Astrocyte of the spinal cord (primary cell): Measurements from ENCODE around the gene BCL10.

Source experiments
- DNase-seq: peaks from one replicate; pipeline ENCODE4 v3.0.0; 2011; ENCODE audit warnings: low read depth, low spot score
- H3K4me3 ChIP-seq: 2 replicates; pipeline ENCODE4 v1.5.1; 2011; ENCODE audit warnings: low read depth, mild to moderate bottlenecking, low read length, moderate library complexity
- in situ Hi-C: cut with HindIII; loops from 2 replicates; pipeline ENCODE4 v1.10.0; 2017; ENCODE audit warnings: low sequenced_read_pairs
- TF ChIP-seq, protein P1 (sequence below): IDR thresholded peaks from 2 replicates; pipeline ENCODE4 v1.5.1; 2012; ENCODE audit warnings: low read depth, mild to moderate bottlenecking, low read length, inconsistent platforms

Gene BCL10

DNA sequence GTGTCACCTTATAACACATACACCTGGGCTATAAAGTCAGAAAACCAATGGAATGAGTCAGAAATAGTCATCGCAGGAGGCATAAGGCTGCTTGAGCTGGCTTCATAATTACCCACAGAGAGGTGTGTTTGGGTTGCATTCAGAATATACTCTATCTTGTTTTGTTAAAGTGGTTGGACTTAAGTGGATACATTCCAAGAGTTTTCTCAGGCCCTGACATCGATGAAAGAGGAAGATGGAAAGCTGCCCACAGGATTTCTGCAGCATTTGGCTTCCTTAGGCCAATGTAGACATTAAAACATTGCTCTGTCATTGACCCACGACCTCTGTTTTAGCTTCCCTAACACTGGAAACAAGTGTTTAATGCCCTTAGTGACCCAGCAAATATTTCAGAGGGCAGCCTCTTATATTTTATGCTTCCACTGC, 18.6 kb upstream of the BCL10 start:
- TF ChIP-seq, protein P1, sequence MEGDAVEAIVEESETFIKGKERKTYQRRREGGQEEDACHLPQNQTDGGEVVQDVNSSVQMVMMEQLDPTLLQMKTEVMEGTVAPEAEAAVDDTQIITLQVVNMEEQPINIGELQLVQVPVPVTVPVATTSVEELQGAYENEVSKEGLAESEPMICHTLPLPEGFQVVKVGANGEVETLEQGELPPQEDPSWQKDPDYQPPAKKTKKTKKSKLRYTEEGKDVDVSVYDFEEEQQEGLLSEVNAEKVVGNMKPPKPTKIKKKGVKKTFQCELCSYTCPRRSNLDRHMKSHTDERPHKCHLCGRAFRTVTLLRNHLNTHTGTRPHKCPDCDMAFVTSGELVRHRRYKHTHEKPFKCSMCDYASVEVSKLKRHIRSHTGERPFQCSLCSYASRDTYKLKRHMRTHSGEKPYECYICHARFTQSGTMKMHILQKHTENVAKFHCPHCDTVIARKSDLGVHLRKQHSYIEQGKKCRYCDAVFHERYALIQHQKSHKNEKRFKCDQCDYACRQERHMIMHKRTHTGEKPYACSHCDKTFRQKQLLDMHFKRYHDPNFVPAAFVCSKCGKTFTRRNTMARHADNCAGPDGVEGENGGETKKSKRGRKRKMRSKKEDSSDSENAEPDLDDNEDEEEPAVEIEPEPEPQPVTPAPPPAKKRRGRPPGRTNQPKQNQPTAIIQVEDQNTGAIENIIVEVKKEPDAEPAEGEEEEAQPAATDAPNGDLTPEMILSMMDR, result no peak
- no peak overlapping the region for H3K4me3 ChIP-seq
- in situ Hi-C loops, result no loop called here
- peak; percentile 75 for DNase-seq

- no peak overlapping the region for H3K4me3 ChIP-seq
- DNase-seq, result no peak
- in situ Hi-C loops, result no loop called here
- TF ChIP-seq, protein P1, result no peak
Measured at GRCh38 chr1:85290826-85291225, 14.4 kb upstream of the BCL10 start.

DNA sequence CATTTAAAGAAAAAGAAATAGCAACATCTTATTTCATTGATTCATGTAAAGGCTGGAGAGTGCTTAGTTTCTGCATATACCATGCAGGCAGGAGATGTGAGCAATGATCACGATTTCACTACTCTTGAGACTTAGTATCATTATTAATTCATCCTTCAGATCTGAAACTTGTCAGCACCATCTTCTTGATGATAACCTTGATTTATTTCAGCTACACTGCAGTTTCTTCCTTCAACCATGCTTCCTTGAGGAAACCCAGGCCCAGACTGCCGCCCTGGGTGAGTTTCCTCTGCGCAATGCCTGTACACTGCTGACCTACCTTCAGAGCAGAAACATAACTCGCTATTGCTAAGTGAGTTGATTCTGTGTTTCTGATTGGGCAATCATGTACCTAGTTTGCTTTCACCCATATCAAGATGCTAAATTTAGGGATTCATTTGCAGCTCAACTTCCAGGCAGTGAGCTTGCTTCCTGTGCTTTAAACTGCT, 13.5 kb upstream of the BCL10 start:
- TF ChIP-seq, protein P1, result no peak
- DNase-seq, result no peak
- in situ Hi-C loops, result no loop called here
- no peak overlapping the region for H3K4me3 ChIP-seq

GRCh38 chr1:85289207-85289847, 12.9 kb upstream of the BCL10 start:
- in situ Hi-C loops, result no loop called here
- DNase-seq, result peak; percentile 92

GRCh38 chr1:85284202-85284601, 7.8 kb upstream of the BCL10 start:
- in situ Hi-C loops, result no loop called here
- no peak for DNase-seq
- no peak overlapping the region for H3K4me3 ChIP-seq
- TF ChIP-seq, protein P1, result no peak

More at GRCh38 chr1:85289207-85289847, 12.9 kb upstream of the BCL10 start:
- TF ChIP-seq, protein P1, result no peak
- no peak overlapping the region for H3K4me3 ChIP-seq

- H3K4me3 ChIP-seq, result no peak overlapping the region
- DNase-seq, result no peak
- TF ChIP-seq, protein P1, result no peak
- in situ Hi-C loops, result no loop called here
Measured at GRCh38 chr1:85283475-85284199, 7.2 kb upstream of the BCL10 start.
